ENCODE measurements around the gene CGNL1. TPM values are rescaled to one million over a fixed set of nuclear protein-coding genes. Genes with fewer than 3 reads are reported as not detected.

CGNL1 gene
- total RNA-seq, 2 donors from 2014 or later: 82.6 to 98.0 TPM

- no peak overlapping the region for H3K27ac ChIP-seq (ENCODE audit: low read depth, low read length)
- WGBS, 2 experiments (ENCODE audit: insufficient coverage in 1 of 2, insufficient read length in 1 of 2): 74 to 82% methylated on average over 8 to 10 of the region's 10 CpGs
- no peak for DNase-seq
- H3K9me3 Mint-ChIP-seq: no peaks in the 10 kb centered on the region
- H3K4me3 Mint-ChIP-seq: no peak overlapping the region
- H3K4me1 Mint-ChIP-seq: peaks cover 3% of the 10 kb centered on the region
- H3K4me1 ChIP-seq (ENCODE audit: control insufficient read depth, insufficient read depth, low read length): no peaks in the 10 kb centered on the region
- no peaks in the 10 kb centered on the region for H3K27me3 ChIP-seq (ENCODE audit: control insufficient read depth, insufficient read depth, low read length, poor library complexity, severe bottlenecking)
- no peak overlapping the region for H3K27ac Mint-ChIP-seq
- H3K36me3 Mint-ChIP-seq (ENCODE audit: low read depth): peaks cover 8% of the 10 kb centered on the region
- H3K9me3 ChIP-seq (ENCODE audit: control insufficient read depth, low read length): no peaks in the 10 kb centered on the region
- H3K27me3 Mint-ChIP-seq (ENCODE audit: insufficient read depth): no peaks in the 10 kb centered on the region
- H3K9ac ChIP-seq (ENCODE audit: extremely low read depth, low read length, poor library complexity, severe bottlenecking): no peak overlapping the region
- H3K4me3 ChIP-seq (ENCODE audit: low read length): no peak overlapping the region
- no peak for TF ChIP-seq CTCF (conservative IDR thresholded peaks at IDR 0.05)
- H3K36me3 ChIP-seq (ENCODE audit: control insufficient read depth, insufficient read depth, low read length): no peaks in the 10 kb centered on the region
These were observed 189.0 kb downstream of the CGNL1 start for GRCh38 chr15:57565311-57565710.

- no peak overlapping the region for H3K27ac ChIP-seq (ENCODE audit: low read depth, low read length)
- Mint-ChIP-seq H3K27me3 (ENCODE audit: insufficient read depth) (no peaks in the 10 kb centered on the region), H3K9me3 (no peaks in the 10 kb centered on the region), H3K27ac (no peak overlapping the region), H3K36me3 (ENCODE audit: low read depth) (peaks cover 4% of the 10 kb centered on the region), H3K4me3 (no peak overlapping the region), H3K4me1 (peaks cover 3% of the 10 kb centered on the region)
- no peak overlapping the region for H3K4me3 ChIP-seq (ENCODE audit: low read length)
- DNase-seq: no peak
- WGBS, 2 experiments (ENCODE audit: insufficient coverage in 1 of 2, insufficient read length in 1 of 2): 91 to 93% methylated on average over 3 to 4 of the region's 4 CpGs
- H3K9me3 ChIP-seq (ENCODE audit: control insufficient read depth, low read length): no peaks in the 10 kb centered on the region
- H3K36me3 ChIP-seq (ENCODE audit: control insufficient read depth, insufficient read depth, low read length): no peaks in the 10 kb centered on the region
- no peaks in the 10 kb centered on the region for H3K4me1 ChIP-seq (ENCODE audit: control insufficient read depth, insufficient read depth, low read length)
- no peak for TF ChIP-seq CTCF (conservative IDR thresholded peaks at IDR 0.05)
- no peak overlapping the region for H3K9ac ChIP-seq (ENCODE audit: extremely low read depth, low read length, poor library complexity, severe bottlenecking)
- H3K27me3 ChIP-seq (ENCODE audit: control insufficient read depth, insufficient read depth, low read length, poor library complexity, severe bottlenecking): no peaks in the 10 kb centered on the region
These were observed 190.5 kb downstream of the CGNL1 start for GRCh38 chr15:57566834-57567233.

- no peak overlapping the region for H3K9ac ChIP-seq (ENCODE audit: extremely low read depth, low read length, poor library complexity, severe bottlenecking)
- no peaks in the 10 kb centered on the region for H3K36me3 Mint-ChIP-seq (ENCODE audit: low read depth)
- no peaks in the 10 kb centered on the region for H3K27me3 Mint-ChIP-seq (ENCODE audit: insufficient read depth)
- H3K27ac ChIP-seq (ENCODE audit: low read depth, low read length): no peak overlapping the region
- no peaks in the 10 kb centered on the region for H3K9me3 Mint-ChIP-seq
- H3K27me3 ChIP-seq (ENCODE audit: control insufficient read depth, insufficient read depth, low read length, poor library complexity, severe bottlenecking): no peaks in the 10 kb centered on the region
- 92 to 93% methylated on average over 3 of the region's 3 CpGs for WGBS, 2 experiments (ENCODE audit: insufficient coverage in 1 of 2, insufficient read length in 1 of 2)
- H3K4me3 Mint-ChIP-seq: no peak overlapping the region
- no peak for TF ChIP-seq CTCF (conservative IDR thresholded peaks at IDR 0.05)
- H3K4me3 ChIP-seq (ENCODE audit: low read length): no peak overlapping the region
- no peak for DNase-seq
- H3K27ac Mint-ChIP-seq: no peak overlapping the region
- no peaks in the 10 kb centered on the region for H3K4me1 ChIP-seq (ENCODE audit: control insufficient read depth, insufficient read depth, low read length)
- no peaks in the 10 kb centered on the region for H3K36me3 ChIP-seq (ENCODE audit: control insufficient read depth, insufficient read depth, low read length)
- H3K9me3 ChIP-seq (ENCODE audit: control insufficient read depth, low read length): no peaks in the 10 kb centered on the region
- H3K4me1 Mint-ChIP-seq: peaks cover 3% of the 10 kb centered on the region
These were observed 191.6 kb downstream of the CGNL1 start for GRCh38 chr15:57567891-57568290.

Data from endodermal cell (in vitro differentiated cells).